ENCODE measurements around the gene LHCGR.
A peak's percentile ranks its signal among the peaks of the same experiment; 100 is the strongest.

Gene LHCGR

GRCh38 chr2:48768669-48769068, 13.1 kb upstream of the LHCGR start:
- TF ChIP-seq CTCF (IDR thresholded peaks at IDR 0.05; ENCODE audit: low read depth, low read length, missing control alignments) = no peak
- no peak overlapping the region for H3K4me3 ChIP-seq (ENCODE audit: low read depth, low read length)
- DNase-seq (ENCODE audit: low read depth) = no peak
- in situ Hi-C loops (cut with HindIII; ENCODE audit: low sequenced_read_pairs) = no loop called here

GRCh38 chr2:48767330-48767729, 11.8 kb upstream of the LHCGR start:
- H3K4me3 ChIP-seq (ENCODE audit: low read depth, low read length) = no peak overlapping the region
- DNase-seq (ENCODE audit: low read depth) = no peak
- TF ChIP-seq CTCF (IDR thresholded peaks at IDR 0.05; ENCODE audit: low read depth, low read length, missing control alignments) = no peak
- in situ Hi-C loops (cut with HindIII; ENCODE audit: low sequenced_read_pairs) = no loop called here

GRCh38 chr2:48760826-48761225, 5.3 kb upstream of the LHCGR start:
- no peak for DNase-seq (ENCODE audit: low read depth)
- no peak for TF ChIP-seq CTCF (IDR thresholded peaks at IDR 0.05; ENCODE audit: low read depth, low read length, missing control alignments)
- in situ Hi-C loops (cut with HindIII; ENCODE audit: low sequenced_read_pairs) = no loop called here
- no peak overlapping the region for H3K4me3 ChIP-seq (ENCODE audit: low read depth, low read length)

GRCh38 chr2:48759682-48760081, 4.2 kb upstream of the LHCGR start:
- in situ Hi-C loops (cut with HindIII; ENCODE audit: low sequenced_read_pairs) = no loop called here

GRCh38 chr2:48756289-48756688, 765 bp upstream of the LHCGR start:
- no peak for TF ChIP-seq CTCF (IDR thresholded peaks at IDR 0.05; ENCODE audit: low read depth, low read length, missing control alignments)
- no peak overlapping the region for H3K4me3 ChIP-seq (ENCODE audit: low read depth, low read length)
- in situ Hi-C loops (cut with HindIII; ENCODE audit: low sequenced_read_pairs) = no loop called here
- no peak for DNase-seq (ENCODE audit: low read depth)

More at GRCh38 chr2:48759682-48760081, 4.2 kb upstream of the LHCGR start:
- no peak for DNase-seq (ENCODE audit: low read depth)
- no peak for TF ChIP-seq CTCF (IDR thresholded peaks at IDR 0.05; ENCODE audit: low read depth, low read length, missing control alignments)
- no peak overlapping the region for H3K4me3 ChIP-seq (ENCODE audit: low read depth, low read length)

GRCh38 chr2:48754874-48755273, 650 bp downstream of the LHCGR start:
- H3K4me3 ChIP-seq (ENCODE audit: low read depth, low read length) = peak overlapping the region; percentile 24
- no peak for DNase-seq (ENCODE audit: low read depth)
- TF ChIP-seq CTCF (IDR thresholded peaks at IDR 0.05; ENCODE audit: low read depth, low read length, missing control alignments) = no peak
- in situ Hi-C loops (cut with HindIII; ENCODE audit: low sequenced_read_pairs) = no loop called here

GRCh38 chr2:48753228-48753627, 2.3 kb downstream of the LHCGR start:
- no peak for DNase-seq (ENCODE audit: low read depth)
- no peak overlapping the region for H3K4me3 ChIP-seq (ENCODE audit: low read depth, low read length)
- in situ Hi-C loops (cut with HindIII; ENCODE audit: low sequenced_read_pairs) = no loop called here
- TF ChIP-seq CTCF (IDR thresholded peaks at IDR 0.05; ENCODE audit: low read depth, low read length, missing control alignments) = no peak
